ENCODE measurements around the gene VPS37B. TPM values are rescaled to one million over a fixed set of nuclear protein-coding genes. Genes with fewer than 3 reads are reported as not detected.

Gene VPS37B
- total and polyA plus RNA-seq, 8 donors = 13.4 to 105 (median 47.8) TPM

- TF ChIP-seq POLR2AphosphoS5 (IDR thresholded peaks at IDR 0.05) = peak in 1 of 3 donors; percentile 6
- TF ChIP-seq, protein P1, sequence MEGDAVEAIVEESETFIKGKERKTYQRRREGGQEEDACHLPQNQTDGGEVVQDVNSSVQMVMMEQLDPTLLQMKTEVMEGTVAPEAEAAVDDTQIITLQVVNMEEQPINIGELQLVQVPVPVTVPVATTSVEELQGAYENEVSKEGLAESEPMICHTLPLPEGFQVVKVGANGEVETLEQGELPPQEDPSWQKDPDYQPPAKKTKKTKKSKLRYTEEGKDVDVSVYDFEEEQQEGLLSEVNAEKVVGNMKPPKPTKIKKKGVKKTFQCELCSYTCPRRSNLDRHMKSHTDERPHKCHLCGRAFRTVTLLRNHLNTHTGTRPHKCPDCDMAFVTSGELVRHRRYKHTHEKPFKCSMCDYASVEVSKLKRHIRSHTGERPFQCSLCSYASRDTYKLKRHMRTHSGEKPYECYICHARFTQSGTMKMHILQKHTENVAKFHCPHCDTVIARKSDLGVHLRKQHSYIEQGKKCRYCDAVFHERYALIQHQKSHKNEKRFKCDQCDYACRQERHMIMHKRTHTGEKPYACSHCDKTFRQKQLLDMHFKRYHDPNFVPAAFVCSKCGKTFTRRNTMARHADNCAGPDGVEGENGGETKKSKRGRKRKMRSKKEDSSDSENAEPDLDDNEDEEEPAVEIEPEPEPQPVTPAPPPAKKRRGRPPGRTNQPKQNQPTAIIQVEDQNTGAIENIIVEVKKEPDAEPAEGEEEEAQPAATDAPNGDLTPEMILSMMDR (IDR thresholded peaks at IDR 0.05) = no peak
- Histone ChIP-seq H3K4me3 (no peak overlapping the region), H3K9me3 (no peaks in the 10 kb centered on the region), H3K27ac (peak overlapping the region in 2 of 5 donors; percentile 14 to 26), H3K36me3 (peaks cover 53 to 88% (median 81%) of the 10 kb centered on the region in 4 donors), H3K4me1 (peaks cover 11 to 55% (median 42%) of the 10 kb centered on the region in 4 donors), H3K27me3 (no peaks in the 10 kb centered on the region)
- 54 to 71% (median 66%) methylated on average over 7 to 14 of the region's 14 CpGs; no CpG with 5 or more reads in 1 of the 5 donors for WGBS, 5 donors
- DNase-seq = no peak
- intact Hi-C loops (cut with DNase I; ENCODE audit: low total_unique reads) = loop anchor here (5.0 to 10.0 kb wide), 2 partner anchors 63 to 94 kb away; no protein-coding TSS in a partner anchor
Measured at GRCh38 chr12:122858171-122858570, 37.8 kb downstream of the VPS37B start.

GRCh38 chr12:122856999-122857671 is 38.8 kb downstream of the VPS37B start:
- DNase-seq = no peak
- H3K9me3 ChIP-seq = no peaks in the 10 kb centered on the region
- peaks cover 15 to 56% (median 43%) of the 10 kb centered on the region in 4 donors for H3K4me1 ChIP-seq
- 78 to 81% (median 79%) methylated on average over 17 to 24 of the region's 24 CpGs for WGBS, 5 donors
- TF ChIP-seq, protein P1 (IDR thresholded peaks at IDR 0.05) = no peak
- TF ChIP-seq POLR2A (IDR thresholded peaks at IDR 0.05) (no peak), POLR2AphosphoS5 (IDR thresholded peaks at IDR 0.05) (no peak), EP300 (IDR thresholded peaks at IDR 0.05) (no peak)
- no peaks in the 10 kb centered on the region for H3K27me3 ChIP-seq
- no peak overlapping the region for H3K4me3 ChIP-seq
- no peak overlapping the region for H3K27ac ChIP-seq
- peaks cover 53 to 88% (median 81%) of the 10 kb centered on the region in 4 donors for H3K36me3 ChIP-seq
- intact Hi-C loops (cut with DNase I; ENCODE audit: low total_unique reads) = loop anchor here (5.0 to 10.0 kb wide), 2 partner anchors 62 to 95 kb away; no protein-coding TSS in a partner anchor

- Histone ChIP-seq H3K9me3 (no peaks in the 10 kb centered on the region), H3K27me3 (no peaks in the 10 kb centered on the region), H3K4me3 (no peak overlapping the region), H3K4me1 (peaks cover 21 to 53% (median 42%) of the 10 kb centered on the region in 4 donors), H3K36me3 (peaks cover 46 to 86% (median 79%) of the 10 kb centered on the region in 4 donors), H3K27ac (peak overlapping the region in 1 of 5 donors; percentile 31)
- intact Hi-C loops (cut with DNase I; ENCODE audit: low total_unique reads) = loop anchor here (5.0 to 10.0 kb wide), 2 partner anchors 61 to 96 kb away; no protein-coding TSS in a partner anchor
- TF ChIP-seq, protein P1 (IDR thresholded peaks at IDR 0.05) = no peak
- no peak for TF ChIP-seq EP300 (IDR thresholded peaks at IDR 0.05)
- no peak for TF ChIP-seq POLR2AphosphoS5 (IDR thresholded peaks at IDR 0.05)
- no peak for TF ChIP-seq POLR2A (IDR thresholded peaks at IDR 0.05)
- DNase-seq = no peak
- 85 to 90% (median 89%) methylated on average over 34 to 40 of the region's 40 CpGs for WGBS, 5 donors
Measured at GRCh38 chr12:122855928-122856831, 39.7 kb downstream of the VPS37B start.

Data from stomach (tissue), 9 donors.